Measurements from ENCODE around the gene CACNB1. TPM values are rescaled to one million over a fixed set of nuclear protein-coding genes. Genes with fewer than 3 reads are reported as not detected.

CACNB1 gene
- total RNA-seq: 10 to 100 TPM; 10.1 to 21.7 (median 11.6) TPM

DNA sequence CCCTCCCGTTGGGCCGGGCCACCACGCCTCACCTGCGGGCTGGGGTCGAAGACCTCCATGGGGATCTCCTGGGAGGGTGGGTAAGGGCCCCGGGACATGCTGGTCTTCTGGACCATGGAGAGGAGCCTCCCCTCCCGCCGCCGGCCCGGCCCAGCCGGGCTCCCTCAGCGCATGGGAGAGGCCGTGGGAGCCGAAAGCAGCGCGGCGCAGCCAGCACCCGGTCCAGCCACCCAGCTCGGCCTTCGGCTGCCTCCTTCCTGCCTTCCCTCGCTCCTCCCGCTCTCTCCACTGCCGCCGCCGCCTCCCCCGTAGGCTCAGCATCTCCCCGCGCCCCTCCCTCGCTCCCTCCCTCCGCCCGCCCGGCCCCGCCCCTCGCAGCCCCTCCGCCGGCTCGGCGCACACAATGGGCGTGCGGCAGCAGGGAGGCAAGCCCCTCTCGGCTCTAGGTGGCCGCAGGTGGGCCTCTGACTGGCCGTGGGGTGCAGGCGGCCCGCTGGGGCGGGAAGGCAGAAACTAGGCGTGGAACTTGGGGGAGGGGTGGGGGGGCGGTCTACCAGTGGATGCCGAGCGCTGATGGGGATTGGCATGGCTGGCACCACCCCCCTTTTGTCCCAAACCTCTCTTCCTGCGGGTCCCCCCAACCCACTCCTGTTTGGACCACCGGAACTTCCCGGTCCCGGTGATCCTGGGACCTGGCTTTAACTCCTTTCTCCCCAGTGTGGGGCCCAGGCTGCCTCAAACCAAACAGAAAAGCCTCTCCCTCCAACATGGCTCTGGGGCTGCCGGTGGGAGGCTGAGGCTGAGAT lies at the start of gene CACNB1:
Gene CACNB1 (minus strand): TSS at position 290 of the 806 bp plus-strand sequence. CDS start 174 bp downstream, at position 116.
- peak; percentile 82 for DNase-seq
- 1% methylated on average over 30 of the region's 55 CpGs; no CpG with 5 or more reads in 1 of the 2 donors for WGBS, 2 donors (ENCODE audit: low coverage in 1 of 2)
- Histone ChIP-seq H3K9me3 (no peaks in the 10 kb centered on the region), H3K4me1 (peaks cover 23 to 59% (median 40%) of the 10 kb centered on the region in 4 donors), H3K27ac (peak within 1 kb of the TSS; percentile 77 to 98 (median 96)), H3K4me3 (peak within 1 kb of the TSS; percentile 51 to 78 (median 66)), H3K36me3 (peaks cover 0 to 14% (median 6%) of the 10 kb centered on the region in 4 donors), H3K27me3 (no peaks in the 10 kb centered on the region)
- TF ChIP-seq POLR2A (IDR thresholded peaks at IDR 0.05) (no peak), POLR2AphosphoS5 (IDR thresholded peaks at IDR 0.05) (peak; percentile 37 to 67 (median 51)), EP300 (IDR thresholded peaks at IDR 0.05; ENCODE audit: low read depth) (no peak)
- TF ChIP-seq, protein P1, sequence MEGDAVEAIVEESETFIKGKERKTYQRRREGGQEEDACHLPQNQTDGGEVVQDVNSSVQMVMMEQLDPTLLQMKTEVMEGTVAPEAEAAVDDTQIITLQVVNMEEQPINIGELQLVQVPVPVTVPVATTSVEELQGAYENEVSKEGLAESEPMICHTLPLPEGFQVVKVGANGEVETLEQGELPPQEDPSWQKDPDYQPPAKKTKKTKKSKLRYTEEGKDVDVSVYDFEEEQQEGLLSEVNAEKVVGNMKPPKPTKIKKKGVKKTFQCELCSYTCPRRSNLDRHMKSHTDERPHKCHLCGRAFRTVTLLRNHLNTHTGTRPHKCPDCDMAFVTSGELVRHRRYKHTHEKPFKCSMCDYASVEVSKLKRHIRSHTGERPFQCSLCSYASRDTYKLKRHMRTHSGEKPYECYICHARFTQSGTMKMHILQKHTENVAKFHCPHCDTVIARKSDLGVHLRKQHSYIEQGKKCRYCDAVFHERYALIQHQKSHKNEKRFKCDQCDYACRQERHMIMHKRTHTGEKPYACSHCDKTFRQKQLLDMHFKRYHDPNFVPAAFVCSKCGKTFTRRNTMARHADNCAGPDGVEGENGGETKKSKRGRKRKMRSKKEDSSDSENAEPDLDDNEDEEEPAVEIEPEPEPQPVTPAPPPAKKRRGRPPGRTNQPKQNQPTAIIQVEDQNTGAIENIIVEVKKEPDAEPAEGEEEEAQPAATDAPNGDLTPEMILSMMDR (IDR thresholded peaks at IDR 0.05): no peak
- intact Hi-C loops (cut with DNase I; ENCODE audit: low total_unique reads) (no loop called here), in situ Hi-C loops (cut with MboI; ENCODE audit: low pct_ligation_motif_present in 1 of 4, low pct_unique_long_range_greater_than_20kb in 1 of 4, low sequenced_read_pairs in 3 of 4) (no loop called here)

DNA sequence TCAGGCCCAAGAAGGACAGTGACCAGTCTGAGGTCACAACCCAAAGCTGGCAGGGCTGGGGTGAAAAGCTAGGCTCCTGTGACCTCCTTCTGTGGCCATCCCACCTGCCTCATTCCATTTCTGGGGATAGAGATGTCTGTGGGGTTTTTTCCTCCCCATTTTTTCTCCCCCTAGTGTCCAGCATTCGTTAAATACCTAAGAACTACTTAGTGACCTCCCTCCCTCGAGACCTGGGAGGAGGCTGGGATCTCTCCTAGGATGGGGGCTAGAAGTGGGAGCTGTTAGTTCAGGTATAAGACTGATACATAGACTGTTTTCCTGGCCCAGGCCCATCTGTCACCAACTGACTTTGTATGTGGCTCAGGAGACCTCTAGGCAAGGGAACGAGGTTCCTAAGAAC lies 48.8 kb upstream of the CACNB1 start:
- in situ Hi-C loops (cut with MboI; ENCODE audit: low pct_ligation_motif_present in 1 of 4, low pct_unique_long_range_greater_than_20kb in 1 of 4, low sequenced_read_pairs in 3 of 4): no loop called here
- no peaks in the 10 kb centered on the region for H3K36me3 ChIP-seq

GRCh38 chr17:39244600-39245570 lies 47.4 kb upstream of the CACNB1 start:
- TF ChIP-seq, protein P1 (IDR thresholded peaks at IDR 0.05): peak; percentile 91 to 97 (median 94)
- TF ChIP-seq EP300 (IDR thresholded peaks at IDR 0.05; ENCODE audit: low read depth): no peak
- no peak for TF ChIP-seq POLR2AphosphoS5 (IDR thresholded peaks at IDR 0.05)
- TF ChIP-seq POLR2A (IDR thresholded peaks at IDR 0.05): no peak
- peak; percentile 90 for DNase-seq
- peaks cover 0 to 4% (median 0%) of the 10 kb centered on the region in 4 donors for H3K4me1 ChIP-seq
- H3K4me3 ChIP-seq: no peak overlapping the region
- WGBS, 2 donors (ENCODE audit: low coverage in 1 of 2): 44% methylated on average over 6 of the region's 6 CpGs; no CpG with 5 or more reads in 1 of the 2 donors
- peaks cover 6% of the 10 kb centered on the region for H3K27me3 ChIP-seq
- no peak overlapping the region for H3K27ac ChIP-seq
- H3K9me3 ChIP-seq: no peaks in the 10 kb centered on the region
- in situ Hi-C loops (cut with MboI; ENCODE audit: low pct_ligation_motif_present in 1 of 4, low pct_unique_long_range_greater_than_20kb in 1 of 4, low sequenced_read_pairs in 3 of 4): no loop called here
- intact Hi-C loops (cut with DNase I; ENCODE audit: low total_unique reads): loop anchor here (5.0 kb wide), 1 partner anchor 38 kb away; no protein-coding TSS in a partner anchor
- no peaks in the 10 kb centered on the region for H3K36me3 ChIP-seq

More for the DNA sequence above, 48.8 kb upstream of the CACNB1 start:
- Histone ChIP-seq H3K9me3 (no peaks in the 10 kb centered on the region), H3K27me3 (peaks cover 6% of the 10 kb centered on the region), H3K4me3 (no peak overlapping the region), H3K4me1 (peaks cover 0 to 4% (median 0%) of the 10 kb centered on the region in 4 donors), H3K27ac (no peak overlapping the region)
- TF ChIP-seq POLR2A (IDR thresholded peaks at IDR 0.05): no peak
- no peak for TF ChIP-seq EP300 (IDR thresholded peaks at IDR 0.05; ENCODE audit: low read depth)
- no peak for TF ChIP-seq POLR2AphosphoS5 (IDR thresholded peaks at IDR 0.05)
- TF ChIP-seq, protein P1 (IDR thresholded peaks at IDR 0.05): no peak
- intact Hi-C loops (cut with DNase I; ENCODE audit: low total_unique reads): no loop called here
- WGBS, 2 donors (ENCODE audit: low coverage in 1 of 2): 48 to 60% methylated on average over 1 to 3 of the region's 3 CpGs
- DNase-seq: no peak
